GM23338 (cell line): ENCODE data around the gene AMBRA1. TPM values are rescaled to one million over a fixed set of nuclear protein-coding genes. Genes with fewer than 3 reads are reported as not detected.

ENCODE experiments used
- ATAC-seq: fragments of 200-7000 bp; cut with Tn5 transposase; 3 replicates; pipeline ENCODE4 v1.9.1; 2020
- DNase-seq: peaks from one replicate; pipeline ENCODE4 v3.0.0-alpha.2; 2015; ENCODE audit warnings: low spot score
- H2AFZ ChIP-seq: fragments of 200-600 bp; sonication (generic); 2 replicates; pipeline ENCODE4 v1.8.0; 2016; ENCODE audit warnings: antibody characterized with exemption, mild to moderate bottlenecking, moderate library complexity
- H3F3A ChIP-seq: fragments of 200-600 bp; sonication (generic); replicated peaks from 2 replicates; pipeline ENCODE4 v1.8.0; 2017; ENCODE audit warnings: antibody characterized with exemption, mixed run types, low read depth
- H3K27ac ChIP-seq: fragments of 200-600 bp; sonication (generic); 2 replicates; pipeline ENCODE4 v1.6.1; 2016; ENCODE audit warnings: low read depth
- H3K27me3 ChIP-seq: fragments of 200-600 bp; sonication (generic); 2 replicates; pipeline ENCODE4 v1.8.0; 2016; ENCODE audit warnings: mild to moderate bottlenecking, mixed run types, moderate library complexity; ENCODE audit not compliant: insufficient read depth
- H3K36me3 ChIP-seq: fragments of 200-600 bp; sonication (generic); 2 replicates; pipeline ENCODE4 v1.8.0; 2016; ENCODE audit warnings: mild to moderate bottlenecking; ENCODE audit not compliant: insufficient read depth
- H3K4me1 ChIP-seq: fragments of 200-600 bp; sonication (generic); 2 replicates; pipeline ENCODE4 v1.8.0; 2016; ENCODE audit warnings: mild to moderate bottlenecking, moderate library complexity; ENCODE audit not compliant: insufficient read depth
- H3K4me2 ChIP-seq: fragments of 200-600 bp; sonication (generic); 2 replicates; pipeline ENCODE4 v1.7.1; 2017; ENCODE audit warnings: mixed run types
- H3K4me3 ChIP-seq: fragments of 200-600 bp; sonication (generic); 2 replicates; pipeline ENCODE4 v1.6.1; 2016; ENCODE audit warnings: mixed run types
- H3K79me2 ChIP-seq: fragments of 200-600 bp; sonication (generic); replicated peaks from 2 replicates; pipeline ENCODE4 v1.8.0; 2017; ENCODE audit warnings: mild to moderate bottlenecking; ENCODE audit not compliant: insufficient read depth
- H3K9me2 ChIP-seq: fragments of 200-600 bp; sonication (generic); 2 replicates; pipeline ENCODE4 v1.8.0; 2017; ENCODE audit not compliant: insufficient read depth
- H4K20me1 ChIP-seq: fragments of 200-600 bp; sonication (generic); replicated peaks from 2 replicates; pipeline ENCODE4 v1.8.0; 2017; ENCODE audit warnings: mild to moderate bottlenecking; ENCODE audit not compliant: insufficient read depth
- H3K27ac Mint-ChIP-seq: 2 replicates; pipeline ENCODE4 v1.8.0; 2020; ENCODE audit warnings: inconsistent platforms, mild to moderate bottlenecking, moderate library complexity, mixed read lengths
- H3K27me3 Mint-ChIP-seq: 3 replicates; pipeline ENCODE4 v1.8.0; 2022; ENCODE audit warnings: low read depth, mild to moderate bottlenecking, moderate library complexity, mixed read lengths, inconsistent platforms; ENCODE audit not compliant: insufficient read depth, poor library complexity
- H3K36me3 Mint-ChIP-seq: 3 replicates; pipeline ENCODE4 v1.8.0; 2021; ENCODE audit warnings: low read depth, mild to moderate bottlenecking, inconsistent platforms, moderate library complexity, mixed read lengths
- H3K4me1 Mint-ChIP-seq: 3 replicates; pipeline ENCODE4 v1.8.0; 2020; ENCODE audit warnings: mild to moderate bottlenecking, inconsistent platforms, mixed read lengths
- H3K4me3 Mint-ChIP-seq: 3 replicates; pipeline ENCODE4 v1.8.0; 2021; ENCODE audit warnings: moderate library complexity, mild to moderate bottlenecking, inconsistent platforms, mixed read lengths
- H3K9me3 Mint-ChIP-seq: 3 replicates; pipeline ENCODE4 v1.8.0; 2020; ENCODE audit warnings: moderate library complexity, mild to moderate bottlenecking, inconsistent platforms, mixed read lengths
- CREB1 ChIP-seq: fragments of 250-450 bp; sonication (Bioruptor Pico); IDR thresholded peaks from 2 replicates; pipeline ENCODE4 v1.5.0; 2020; ENCODE audit warnings: low read depth, mild to moderate bottlenecking, moderate library complexity
- JUNB ChIP-seq: IDR thresholded peaks from one replicate; pipeline ENCODE4 v1.6.1; 2016; ENCODE audit warnings: antibody characterized with exemption; ENCODE audit not compliant: unreplicated experiment
- NANOG ChIP-seq: IDR thresholded peaks from 2 replicates; pipeline ENCODE4 v1.6.1; 2016; ENCODE audit warnings: antibody characterized with exemption, borderline replicate concordance
- ZNF114 ChIP-seq: fragments of 250-450 bp; sonication (Bioruptor Pico); IDR thresholded peaks from 2 replicates; pipeline ENCODE4 v1.5.0; 2020; ENCODE audit warnings: mild to moderate bottlenecking, moderate library complexity
- ZNF331 ChIP-seq: fragments of 250-450 bp; sonication (Bioruptor Pico); IDR thresholded peaks from 2 replicates; pipeline ENCODE4 v1.5.0; 2020; ENCODE audit warnings: low read depth, mild to moderate bottlenecking, moderate library complexity
- ZNF462 ChIP-seq: fragments of 250-450 bp; sonication (Bioruptor Pico); IDR thresholded peaks from 2 replicates; pipeline ENCODE4 v1.5.0; 2020; ENCODE audit warnings: mild to moderate bottlenecking, moderate library complexity
- polyA plus RNA-seq: library from polyadenylated mRNA; unstranded; fragments of >200 nt; fragmentation: Nextera tagmentation; extraction: Ambion mirVana; gene quantifications from 2 replicates; pipeline ENCODE4 v1.2.1, GENCODE V29; 2016
- total RNA-seq: library from RNA; depleted of rRNA; stranded (reverse); fragments of >200 nt; shearing (Covaris generic); gene quantifications from 2 replicates; pipeline ENCODE4 v1.2.3, GENCODE V29; 2014
- TF ChIP-seq, protein P1 (sequence below): IDR thresholded peaks from one replicate; pipeline ENCODE4 v1.6.1; 2018; ENCODE audit warnings: antibody characterized with exemption; ENCODE audit not compliant: unreplicated experiment
- TF ChIP-seq, protein P2 (sequence below), 2 experiments: fragments of 200-600 bp in 1 of 2; sonication (generic) in 1 of 2; conservative IDR thresholded peaks; 2 replicates each; pipeline versions ENCODE4 v1.5.1 to v1.6.1; 2016 to 2017; ENCODE audit warnings: antibody characterized with exemption in 2 of 2, low read depth in 2 of 2, mild to moderate bottlenecking in 2 of 2, moderate library complexity in 1 of 2

Gene AMBRA1
- total and polyA plus RNA-seq, 2 experiments from 2014 or later, result 8.3 to 34.8 TPM

- TF ChIP-seq ZNF462 (CRISPR knock-in tag) (no peak), ZNF114 (CRISPR knock-in tag) (no peak)
- TF ChIP-seq, protein P1, sequence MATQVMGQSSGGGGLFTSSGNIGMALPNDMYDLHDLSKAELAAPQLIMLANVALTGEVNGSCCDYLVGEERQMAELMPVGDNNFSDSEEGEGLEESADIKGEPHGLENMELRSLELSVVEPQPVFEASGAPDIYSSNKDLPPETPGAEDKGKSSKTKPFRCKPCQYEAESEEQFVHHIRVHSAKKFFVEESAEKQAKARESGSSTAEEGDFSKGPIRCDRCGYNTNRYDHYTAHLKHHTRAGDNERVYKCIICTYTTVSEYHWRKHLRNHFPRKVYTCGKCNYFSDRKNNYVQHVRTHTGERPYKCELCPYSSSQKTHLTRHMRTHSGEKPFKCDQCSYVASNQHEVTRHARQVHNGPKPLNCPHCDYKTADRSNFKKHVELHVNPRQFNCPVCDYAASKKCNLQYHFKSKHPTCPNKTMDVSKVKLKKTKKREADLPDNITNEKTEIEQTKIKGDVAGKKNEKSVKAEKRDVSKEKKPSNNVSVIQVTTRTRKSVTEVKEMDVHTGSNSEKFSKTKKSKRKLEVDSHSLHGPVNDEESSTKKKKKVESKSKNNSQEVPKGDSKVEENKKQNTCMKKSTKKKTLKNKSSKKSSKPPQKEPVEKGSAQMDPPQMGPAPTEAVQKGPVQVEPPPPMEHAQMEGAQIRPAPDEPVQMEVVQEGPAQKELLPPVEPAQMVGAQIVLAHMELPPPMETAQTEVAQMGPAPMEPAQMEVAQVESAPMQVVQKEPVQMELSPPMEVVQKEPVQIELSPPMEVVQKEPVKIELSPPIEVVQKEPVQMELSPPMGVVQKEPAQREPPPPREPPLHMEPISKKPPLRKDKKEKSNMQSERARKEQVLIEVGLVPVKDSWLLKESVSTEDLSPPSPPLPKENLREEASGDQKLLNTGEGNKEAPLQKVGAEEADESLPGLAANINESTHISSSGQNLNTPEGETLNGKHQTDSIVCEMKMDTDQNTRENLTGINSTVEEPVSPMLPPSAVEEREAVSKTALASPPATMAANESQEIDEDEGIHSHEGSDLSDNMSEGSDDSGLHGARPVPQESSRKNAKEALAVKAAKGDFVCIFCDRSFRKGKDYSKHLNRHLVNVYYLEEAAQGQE, result no peak
Measured at GRCh38 chr11:46588915-46589314, 4.9 kb downstream of the AMBRA1 start (continued).

DNA sequence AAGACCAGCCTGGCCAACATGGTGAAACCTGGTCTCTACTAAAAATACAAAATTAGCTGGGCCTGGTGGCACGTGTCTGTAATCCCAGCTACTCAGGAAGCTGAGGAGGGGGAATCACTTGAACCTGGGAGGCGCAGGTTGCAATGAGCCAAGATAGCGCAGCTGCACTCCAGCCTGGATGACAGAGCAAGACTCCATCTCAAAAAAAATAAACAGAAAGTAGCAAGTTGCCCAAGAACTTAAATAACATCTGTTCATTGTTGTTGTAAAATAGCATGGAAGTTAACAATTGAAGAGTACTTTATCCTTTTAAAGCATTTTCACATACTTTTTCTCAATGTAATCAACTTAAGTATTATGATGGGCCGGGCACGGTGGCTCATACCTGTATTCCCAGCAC is 5.7 kb downstream of the AMBRA1 start:
- Mint-ChIP-seq H3K9me3 (no peaks in the 10 kb centered on the region), H3K27ac (no peak overlapping the region), H3K4me1 (peaks cover 12% of the 10 kb centered on the region; the same call in 2 of the 3 replicates), H3K36me3 (no peaks in the 10 kb centered on the region; the same call in 2 of the 3 replicates), H3K27me3 (peaks cover 7% of the 10 kb centered on the region), H3K4me3 (no peak overlapping the region)
- no peak overlapping the region for H3K4me2 ChIP-seq
- no peak overlapping the region for H2AFZ ChIP-seq
- no peaks in the 10 kb centered on the region for H3K36me3 ChIP-seq
- H3F3A ChIP-seq, result no peaks in the 10 kb centered on the region; the same call in 1 of the 2 replicates
- DNase-seq, result no peak
- 0 out of 2 replicates have a peak overlapping the region, but pooled peaks have one; percentile 13 for H3K27ac ChIP-seq
- H4K20me1 ChIP-seq, result peaks cover 34% of the 10 kb centered on the region
- no peaks in the 10 kb centered on the region for H3K9me2 ChIP-seq
- H3K79me2 ChIP-seq, result peaks cover 91% of the 10 kb centered on the region
- peaks cover 12% of the 10 kb centered on the region for H3K4me1 ChIP-seq
- ATAC-seq, result no peak
- no peaks in the 10 kb centered on the region for H3K27me3 ChIP-seq
- H3K4me3 ChIP-seq, result no peak overlapping the region
- TF ChIP-seq ZNF331 (CRISPR knock-in tag), result no peak
- TF ChIP-seq NANOG, result no peak
- TF ChIP-seq, protein P2, sequence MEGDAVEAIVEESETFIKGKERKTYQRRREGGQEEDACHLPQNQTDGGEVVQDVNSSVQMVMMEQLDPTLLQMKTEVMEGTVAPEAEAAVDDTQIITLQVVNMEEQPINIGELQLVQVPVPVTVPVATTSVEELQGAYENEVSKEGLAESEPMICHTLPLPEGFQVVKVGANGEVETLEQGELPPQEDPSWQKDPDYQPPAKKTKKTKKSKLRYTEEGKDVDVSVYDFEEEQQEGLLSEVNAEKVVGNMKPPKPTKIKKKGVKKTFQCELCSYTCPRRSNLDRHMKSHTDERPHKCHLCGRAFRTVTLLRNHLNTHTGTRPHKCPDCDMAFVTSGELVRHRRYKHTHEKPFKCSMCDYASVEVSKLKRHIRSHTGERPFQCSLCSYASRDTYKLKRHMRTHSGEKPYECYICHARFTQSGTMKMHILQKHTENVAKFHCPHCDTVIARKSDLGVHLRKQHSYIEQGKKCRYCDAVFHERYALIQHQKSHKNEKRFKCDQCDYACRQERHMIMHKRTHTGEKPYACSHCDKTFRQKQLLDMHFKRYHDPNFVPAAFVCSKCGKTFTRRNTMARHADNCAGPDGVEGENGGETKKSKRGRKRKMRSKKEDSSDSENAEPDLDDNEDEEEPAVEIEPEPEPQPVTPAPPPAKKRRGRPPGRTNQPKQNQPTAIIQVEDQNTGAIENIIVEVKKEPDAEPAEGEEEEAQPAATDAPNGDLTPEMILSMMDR (conservative IDR thresholded peaks at IDR 0.05; ENCODE audit: low read depth in 2 of 2), result no peak
- no peak for TF ChIP-seq JUNB
- no peak for TF ChIP-seq CREB1 (CRISPR knock-in tag)
